H1 (cell line): ENCODE measurements around the gene FGF21. TPM values are rescaled to one million over a fixed set of nuclear protein-coding genes. Genes with fewer than 3 reads are reported as not detected.

Experiments used
- CTCF ChIA-PET: fragments of 300-600 bp; sonication (Branson Sonifier 250); formaldehyde crosslinking; loops from one replicate; lab custom pipeline; 2021; ENCODE audit not compliant: partially characterized antibody; lab: Charles Lee
- POLR2A ChIA-PET: fragments of 300-600 bp; sonication (Branson Sonifier 250); formaldehyde crosslinking; loops from one replicate; lab custom pipeline; 2021; ENCODE audit warnings: inconsistent platforms; ENCODE audit not compliant: partially characterized antibody; lab: Charles Lee
- DNase-seq, 2 experiments: peaks; one replicate each; pipeline versions ENCODE4 v3.0.0 to v3.0.0-alpha.2; 2010 to 2022; ENCODE audit warnings: low spot score in 2 of 2, low read depth in 1 of 2, mixed read lengths in 1 of 2
- FAIRE-seq: peaks from 2 replicates; lab custom pipeline; 2011; peaks lifted over from hg19 to GRCh38; lab: Jason Lieb, UNC
- H2AFZ ChIP-seq: 2 replicates; pipeline ENCODE4 v1.8.1; 2012; ENCODE audit warnings: low read length, inconsistent platforms
- H2AK5ac ChIP-seq: 2 replicates; pipeline ENCODE4 v1.6.1; 2013; ENCODE audit warnings: low read depth, low read length
- H2BK120ac ChIP-seq: replicated peaks from 2 replicates; pipeline ENCODE3; 2013; ENCODE audit warnings: low read depth, low read length, inconsistent platforms
- H2BK12ac ChIP-seq: 2 replicates; pipeline ENCODE4 v1.6.1; 2013; ENCODE audit warnings: low read depth, low read length
- H2BK15ac ChIP-seq: 2 replicates; pipeline ENCODE4 v1.6.1; 2013; ENCODE audit warnings: low read length
- H2BK20ac ChIP-seq: 2 replicates; pipeline ENCODE4 v1.6.1; 2013; ENCODE audit warnings: low read length
- H2BK5ac ChIP-seq: 2 replicates; pipeline ENCODE4 v1.6.1; 2013; ENCODE audit warnings: low read depth, low read length
- H3K14ac ChIP-seq: 2 replicates; pipeline ENCODE4 v1.6.1; 2013; ENCODE audit warnings: inconsistent platforms; ENCODE audit not compliant: insufficient read length
- H3K18ac ChIP-seq: 2 replicates; pipeline ENCODE4 v1.6.1; 2013; ENCODE audit warnings: low read length; ENCODE audit errors: extremely low read depth
- H3K23ac ChIP-seq: 2 replicates; pipeline ENCODE4 v1.6.1; 2013; ENCODE audit warnings: inconsistent platforms; ENCODE audit not compliant: insufficient read length
- H3K23me2 ChIP-seq: 2 replicates; pipeline ENCODE4 v1.6.1; 2013; ENCODE audit warnings: low read depth, low read length
- H3K27ac ChIP-seq: 2 replicates; pipeline ENCODE4 v1.6.1; 2011; ENCODE audit warnings: low read depth, low read length, inconsistent platforms
- H3K27me3 ChIP-seq, 4 experiments: replicated peaks in 1 of 4; 1 replicate in 1 of 4; 2 replicates in 3 of 4; pipeline versions ENCODE4 v1.6.1 to v1.8.1; 2011 to 2013; ENCODE audit warnings: low read length in 3 of 4, mild to moderate bottlenecking in 3 of 4, inconsistent platforms in 2 of 4, mixed read lengths in 2 of 4, moderate library complexity in 1 of 4; ENCODE audit not compliant: control insufficient read depth in 3 of 4, insufficient read depth in 3 of 4; ENCODE audit errors: extremely low read depth in 1 of 4
- H3K36me3 ChIP-seq, 4 experiments: 2 replicates each; pipeline versions ENCODE4 v1.6.1 to v1.8.1; 2011 to 2013; ENCODE audit warnings: mild to moderate bottlenecking in 4 of 4, low read length in 3 of 4, moderate library complexity in 2 of 4, control low read depth in 1 of 4, inconsistent platforms in 1 of 4; ENCODE audit not compliant: insufficient read depth in 4 of 4, control insufficient read depth in 2 of 4
- H3K4ac ChIP-seq: replicated peaks from 2 replicates; pipeline ENCODE3; 2013; ENCODE audit warnings: low read length, low read depth, mixed read lengths, inconsistent platforms; ENCODE audit not compliant: insufficient read length
- H3K4me1 ChIP-seq, 4 experiments: replicated peaks in 1 of 4; 1 replicate in 1 of 4; 2 replicates in 3 of 4; pipeline versions ENCODE4 v1.6.1 to v1.8.1; 2011 to 2013; ENCODE audit warnings: low read length in 3 of 4, inconsistent platforms in 2 of 4, mixed read lengths in 1 of 4; ENCODE audit not compliant: insufficient read depth in 4 of 4, control insufficient read depth in 3 of 4
- H3K4me2 ChIP-seq, 2 experiments: 2 replicates each; pipeline versions ENCODE4 v1.6.1 to v1.8.1; 2011 to 2013; ENCODE audit warnings: low read depth in 2 of 2, low read length in 2 of 2, control low read depth in 1 of 2, inconsistent platforms in 1 of 2, mild to moderate bottlenecking in 1 of 2; ENCODE audit not compliant: insufficient read depth in 1 of 2
- H3K4me3 ChIP-seq, 4 experiments: fragments of 200-600, 300-600 bp in 1 of 4; sonication (generic), shearing (Covaris generic), sonication (Bioruptor Twin) in 1 of 4; 2 replicates each; pipeline versions ENCODE4 v1.5.1 to v1.8.1; 2011 to 2016; ENCODE audit warnings: low read length in 4 of 4, low read depth in 3 of 4, control low read depth in 2 of 4, inconsistent platforms in 2 of 4, mild to moderate bottlenecking in 2 of 4, mixed read lengths in 1 of 4, moderate library complexity in 1 of 4; ENCODE audit not compliant: insufficient read depth in 2 of 4; ENCODE audit errors: extremely low read depth in 1 of 4
- H3K56ac ChIP-seq: replicated peaks from 2 replicates; pipeline ENCODE3; 2013; ENCODE audit warnings: low read depth, mild to moderate bottlenecking, mixed read lengths, low read length, inconsistent platforms; ENCODE audit not compliant: insufficient read length
- H3K79me1 ChIP-seq: 2 replicates; pipeline ENCODE4 v1.6.1; 2013; ENCODE audit warnings: low read depth, low read length, control low read depth
- H3K79me2 ChIP-seq, 2 experiments: 2 replicates each; pipeline versions ENCODE4 v1.6.1 to v1.8.1; 2012 to 2013; ENCODE audit warnings: low read length in 2 of 2, mild to moderate bottlenecking in 2 of 2, inconsistent platforms in 1 of 2; ENCODE audit not compliant: insufficient read depth in 2 of 2, control insufficient read depth in 1 of 2
- H3K9ac ChIP-seq, 4 experiments: replicated peaks in 1 of 4; 1 replicate in 1 of 4; 2 replicates in 3 of 4; pipeline versions ENCODE4 v1.6.1 to v1.8.1; 2011 to 2013; ENCODE audit warnings: low read depth in 3 of 4, low read length in 3 of 4, control low read depth in 2 of 4, mild to moderate bottlenecking in 2 of 4, moderate library complexity in 2 of 4, inconsistent platforms in 1 of 4; ENCODE audit errors: extremely low read depth in 1 of 4
- H3K9me3 ChIP-seq, 2 experiments: 2 replicates each; pipeline versions ENCODE4 v1.6.1 to v1.8.1; 2012 to 2013; ENCODE audit warnings: mild to moderate bottlenecking in 2 of 2, moderate library complexity in 2 of 2, control low read depth in 1 of 2, inconsistent platforms in 1 of 2, low read depth in 1 of 2, low read length in 1 of 2, mixed read lengths in 1 of 2; ENCODE audit not compliant: insufficient read depth in 2 of 2
- H4K20me1 ChIP-seq, 2 experiments: replicated peaks in 1 of 2; 2 replicates each; pipeline versions ENCODE3 to v1.8.1; 2011 to 2013; ENCODE audit warnings: inconsistent platforms in 2 of 2, low read length in 2 of 2, mild to moderate bottlenecking in 1 of 2; ENCODE audit not compliant: insufficient read depth in 2 of 2, control insufficient read depth in 1 of 2
- H4K5ac ChIP-seq: 2 replicates; pipeline ENCODE4 v1.6.1; 2013; ENCODE audit warnings: low read length, low read depth, mixed read lengths, inconsistent platforms; ENCODE audit not compliant: insufficient read length
- H4K8ac ChIP-seq: 2 replicates; pipeline ENCODE4 v1.8.0; 2013; ENCODE audit warnings: mild to moderate bottlenecking, moderate library complexity, low read length, inconsistent platforms; ENCODE audit not compliant: insufficient read depth; ENCODE audit errors: extremely low read depth
- H4K91ac ChIP-seq: replicated peaks from 2 replicates; pipeline ENCODE3; 2013; ENCODE audit warnings: low read length, mixed read lengths, inconsistent platforms; ENCODE audit not compliant: insufficient read length
- ASH2L ChIP-seq: fragments of 200-600, 300-600 bp; sonication (generic); IDR thresholded peaks from one replicate; pipeline ENCODE4 v1.7.1; 2017; ENCODE audit warnings: low read length
- ATF3 ChIP-seq: IDR thresholded peaks from 2 replicates; pipeline ENCODE4 v1.6.1; 2011; ENCODE audit warnings: low read depth, mild to moderate bottlenecking, low read length; ENCODE audit not compliant: insufficient read depth
- CTBP2 ChIP-seq: IDR thresholded peaks from 2 replicates; pipeline ENCODE4 v1.7.0; 2011; ENCODE audit warnings: borderline replicate concordance, mild to moderate bottlenecking, moderate library complexity, mixed read lengths, low read length; ENCODE audit not compliant: insufficient read depth, insufficient read length
- FOSL1 ChIP-seq: IDR thresholded peaks from 2 replicates; pipeline ENCODE4 v1.6.1; 2011; ENCODE audit warnings: mild to moderate bottlenecking, low read depth, low read length, moderate library complexity; ENCODE audit not compliant: insufficient read depth
- HDAC6 ChIP-seq: IDR thresholded peaks from one replicate; pipeline ENCODE4 v1.7.1; 2012; ENCODE audit warnings: low read depth, mild to moderate bottlenecking, inconsistent platforms, low read length, moderate library complexity
- POU5F1 ChIP-seq: IDR thresholded peaks from 2 replicates; pipeline ENCODE4 v1.6.1; 2011; ENCODE audit warnings: low read depth, mild to moderate bottlenecking, low read length, moderate library complexity
- SIN3A ChIP-seq, 2 experiments: IDR thresholded peaks in 1 of 2; conservative IDR thresholded peaks in 1 of 2; 2 replicates each; pipeline ENCODE4 v1.6.1; 2011 to 2012; ENCODE audit warnings: low read length in 2 of 2, improper control_type of control experiment in 1 of 2, low read depth in 1 of 2, mild to moderate bottlenecking in 1 of 2
- SIX5 ChIP-seq: IDR thresholded peaks from 2 replicates; pipeline ENCODE4 v1.6.1; 2011; ENCODE audit warnings: mild to moderate bottlenecking, low read depth, low read length
- SP1 ChIP-seq: IDR thresholded peaks from 2 replicates; pipeline ENCODE4 v1.6.1; 2011; ENCODE audit warnings: low read depth, low read length
- TAF1 ChIP-seq: IDR thresholded peaks from 2 replicates; pipeline ENCODE4 v1.6.1; 2011; ENCODE audit warnings: mild to moderate bottlenecking, low read depth, low read length
- TAF7 ChIP-seq: optimal IDR thresholded peaks from 2 replicates; pipeline ENCODE3; 2011; ENCODE audit warnings: low read depth, mild to moderate bottlenecking, inconsistent platforms, low read length, moderate library complexity, borderline replicate concordance
- TEAD4 ChIP-seq: IDR thresholded peaks from 2 replicates; pipeline ENCODE4 v1.6.1; 2012; ENCODE audit warnings: low read depth, low read length, inconsistent platforms, mixed read lengths
- WGBS, 2 experiments: shearing (Covaris generic) in 1 of 2; methylation state at CpG; one replicate each; pipeline versions ENCODE4 v1.1.6 to v1.1.7; 2013 to 2015; ENCODE audit warnings: low lambda C conversion rate in 2 of 2, mixed read lengths in 2 of 2, inconsistent platforms in 1 of 2, low coverage in 1 of 2, missing lambda C conversion rate in 1 of 2; ENCODE audit not compliant: insufficient replicate concordance in 2 of 2, insufficient coverage in 1 of 2, insufficient read length in 1 of 2; ENCODE audit errors: extremely low coverage in 1 of 2, missing lambda C conversion rate in 1 of 2; 5-methylcytosine and 5-hydroxymethylcytosine counted together
- polyA plus RNA-seq, 7 experiments: library from polyadenylated mRNA; depleted of rRNA in 3 of 7; stranded (reverse) in 5 of 7; unstranded in 2 of 7; fragments of >200 nt in 5 of 7; fragments of 200-250 nt in 2 of 7; gene quantifications; 1 replicate in 5 of 7; 2 replicates in 1 of 7; 4 replicates in 1 of 7; pipeline versions ENCODE4 v1.2.1 to v1.2.3, GENCODE V29; 2011 to 2013; ENCODE audit warnings: missing spikeins in 2 of 7, mixed read lengths in 2 of 7
- total RNA-seq: library from RNA; stranded (reverse); fragmentation: NEBNext Ultra II Directional; extraction: Animal tissue kit (Norgen Biotek cat#: 25700); gene quantifications from 2 replicates; pipeline ENCODE4 v1.2.1, GENCODE V29; 2021

Gene FGF21
- total and polyA plus RNA-seq, 2 of the 8 experiments (the other 6 are each of a cell fraction or from before 2014, with no cell fraction given) = 0.48 to 0.80 TPM

- H2BK120ac ChIP-seq = no peak overlapping the region
- H4K5ac ChIP-seq = no peak overlapping the region
- H4K20me1 ChIP-seq = peaks cover 0 to 1% of the 10 kb centered on the region in 2 experiments
- H3K56ac ChIP-seq = no peak overlapping the region
- H2BK12ac ChIP-seq = peak overlapping the region; percentile 56; the same call in 1 of the 2 replicates
- H3K36me3 ChIP-seq = no peaks in the 10 kb centered on the region
- no peaks in the 10 kb centered on the region; the same call in 1 of the 2 replicates for H3K79me1 ChIP-seq
- H3K4me2 ChIP-seq = 0 out of 4 replicates have a peak overlapping the region, but pooled peaks of 1 of the 2 experiments have one; percentile 26
- no peak overlapping the region for H2BK20ac ChIP-seq
- H3K9me3 ChIP-seq = no peaks in the 10 kb centered on the region
- no peak overlapping the region for H3K9ac ChIP-seq
- no peak overlapping the region for H3K4me3 ChIP-seq
- 0 out of 4 replicates have a peak, but pooled peaks cover 0 to 7% of the 10 kb centered on the region in 2 experiments for H3K79me2 ChIP-seq
- H3K14ac ChIP-seq = no peak overlapping the region
- H2BK15ac ChIP-seq = peak overlapping the region; percentile 88; the same call in 1 of the 2 replicates
- no peak overlapping the region for H3K27ac ChIP-seq
- ChIA-PET POLR2A (interaction anchor here (0.8 to 3.0 kb wide), 11 partner anchors 8 to 157 kb away, joined by 3 to 13 read pairs (median 3); no protein-coding TSS in a partner anchor), CTCF (interaction anchor here (0.6 to 13.8 kb wide), 12 partner anchors 9 to 175 kb away, joined by 3 to 285 read pairs (median 5); partner anchors contain the start of gene HSD17B14)
- peaks cover 6% of the 10 kb centered on the region; the same call in 1 of the 2 replicates for H3K23me2 ChIP-seq
- peaks cover 0 to 11% (median 0%) of the 10 kb centered on the region in 4 experiments; a peak in 3 of 7 replicates for H3K27me3 ChIP-seq
- no peak overlapping the region for H2AFZ ChIP-seq
- H2AK5ac ChIP-seq = no peak overlapping the region
- no peak overlapping the region for H3K18ac ChIP-seq
- peak in 1 of 2 experiments; percentile 73 for DNase-seq
- FAIRE-seq = no peak
- H4K91ac ChIP-seq = no peak overlapping the region
- no peak overlapping the region; the same call in 1 of the 2 replicates for H4K8ac ChIP-seq
- no peak overlapping the region for H3K4ac ChIP-seq
- 72% methylated on average over 5 of the region's 5 CpGs; no CpG with 5 or more reads in 1 of the 2 experiments for WGBS, 2 experiments
- H3K4me1 ChIP-seq = peaks cover 0 to 19% (median 13%) of the 10 kb centered on the region in 4 experiments; a peak in 6 of 7 replicates
- H2BK5ac ChIP-seq = peak overlapping the region; percentile 60; the same call in 1 of the 2 replicates
- H3K23ac ChIP-seq = no peak overlapping the region
- TF ChIP-seq SIX5 (peak; percentile 99), HDAC6 (no peak), SIN3A (conservative IDR thresholded peaks at IDR 0.05 in 1 of 2, IDR thresholded peaks at IDR 0.05 in 1 of 2; ENCODE audit: low read depth in 1 of 2, low read length in 2 of 2) (peak in 1 of 2 experiments; percentile 89; a peak in 1 of 4 replicates), CTBP2 (no peak), TAF7 (no peak), POU5F1 (no peak), SP1 (no peak), FOSL1 (no peak), ASH2L (no peak), TAF1 (no peak), ATF3 (no peak), TEAD4 (no peak)
These were observed 51.1 kb downstream of the FGF21 start for GRCh38 chr19:48806518-48806817.
